ELF-1 (cell line): Measurements from ENCODE around the gene ADGRB3.
A peak's percentile ranks its signal among the peaks of the same experiment; 100 is the strongest.
"Not testable (repeated sequence)": the region's sequence is repeated elsewhere in the genome, so short reads cannot be mapped to it uniquely, and the experiment has no call there.

Experiments used
- DNase-seq: peaks from one replicate; pipeline ENCODE4 v3.0.0-alpha.2; 2016; ENCODE audit warnings: low read depth, low spot score

ADGRB3 gene

GRCh38 chr6:69121461-69122406 is 486.7 kb downstream of the ADGRB3 start:
- not testable (repeated sequence) for DNase-seq

DNA sequence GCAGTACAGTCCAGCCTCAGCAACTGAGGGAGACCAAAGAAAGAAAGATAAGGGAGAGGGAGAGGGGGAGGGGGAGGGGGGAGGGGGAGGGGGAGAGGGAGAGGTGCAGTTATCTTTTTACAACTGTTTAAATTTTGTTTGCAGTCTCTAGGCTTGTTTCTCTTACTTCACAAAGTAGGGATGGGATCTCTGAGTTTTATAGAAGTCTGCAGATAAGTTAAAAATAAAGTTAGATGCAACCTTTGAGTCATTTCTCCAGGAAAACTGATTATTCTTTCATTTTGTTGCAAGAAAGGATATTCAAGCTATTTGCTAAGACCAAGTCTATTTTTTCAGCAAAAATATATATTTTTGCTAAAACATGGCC is 487.3 kb downstream of the ADGRB3 start:
- no peak for DNase-seq

- no peak for DNase-seq
Measured at GRCh38 chr6:69128411-69128810, 493.3 kb downstream of the ADGRB3 start.

- DNase-seq, result no peak
Measured at GRCh38 chr6:69129046-69129445, 494.0 kb downstream of the ADGRB3 start.

- no peak for DNase-seq
Measured at GRCh38 chr6:69135927-69136326, 500.8 kb downstream of the ADGRB3 start.

GRCh38 chr6:69138148-69138547 is 503.1 kb downstream of the ADGRB3 start:
- DNase-seq, result no peak

DNA sequence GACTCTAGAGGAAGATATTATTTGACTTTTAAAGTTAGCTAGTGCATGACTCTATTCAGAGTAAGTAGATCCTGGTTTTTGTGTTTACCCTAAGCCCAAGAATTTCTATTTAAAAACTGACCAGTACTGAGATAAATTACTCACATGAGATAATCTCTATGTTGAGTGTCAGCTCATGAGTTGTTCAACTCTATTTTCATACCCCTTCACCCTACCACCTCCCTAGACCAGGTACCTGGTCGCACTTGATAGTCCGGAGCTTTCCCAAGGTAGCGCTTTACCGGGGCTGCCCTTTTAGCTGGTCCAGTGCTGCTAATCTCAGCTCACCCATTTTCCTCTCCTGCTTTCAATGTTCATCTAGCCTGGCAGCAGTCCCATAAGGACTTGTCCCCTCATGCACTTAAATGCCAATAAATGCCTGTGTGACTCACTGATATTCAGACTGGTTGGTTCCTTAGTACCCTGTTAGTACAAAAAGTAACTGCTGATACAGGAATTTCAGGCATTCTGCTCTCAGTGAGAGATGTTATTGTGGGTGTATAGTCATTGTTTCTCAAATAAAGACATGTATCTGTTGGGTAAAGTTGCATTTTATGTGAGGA is 503.9 kb downstream of the ADGRB3 start:
- DNase-seq, result no peak

DNA sequence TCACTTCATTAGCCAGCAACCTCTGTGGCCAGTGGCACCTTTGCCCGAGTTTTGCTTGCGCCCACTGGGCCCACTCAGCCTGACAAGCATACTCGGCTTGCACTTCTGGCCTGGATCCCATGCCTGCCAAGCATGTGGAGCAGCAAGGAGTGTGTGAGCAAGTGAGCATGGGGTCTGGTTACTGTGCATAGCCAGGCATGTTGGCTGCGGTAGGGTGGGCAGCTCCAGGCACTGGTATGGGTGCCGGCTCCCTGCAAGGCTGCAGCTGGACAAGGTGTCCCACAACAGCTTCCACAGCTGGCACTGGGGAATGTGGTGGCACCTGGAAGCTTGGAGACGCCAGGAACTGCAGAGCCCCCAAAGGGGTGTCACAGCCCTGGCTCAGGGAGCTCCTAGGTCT is 510.0 kb downstream of the ADGRB3 start:
- DNase-seq, result no peak

GRCh38 chr6:69146385-69146784 is 511.3 kb downstream of the ADGRB3 start:
- no peak for DNase-seq

GRCh38 chr6:69155467-69155866 is 520.4 kb downstream of the ADGRB3 start:
- no peak for DNase-seq

DNA sequence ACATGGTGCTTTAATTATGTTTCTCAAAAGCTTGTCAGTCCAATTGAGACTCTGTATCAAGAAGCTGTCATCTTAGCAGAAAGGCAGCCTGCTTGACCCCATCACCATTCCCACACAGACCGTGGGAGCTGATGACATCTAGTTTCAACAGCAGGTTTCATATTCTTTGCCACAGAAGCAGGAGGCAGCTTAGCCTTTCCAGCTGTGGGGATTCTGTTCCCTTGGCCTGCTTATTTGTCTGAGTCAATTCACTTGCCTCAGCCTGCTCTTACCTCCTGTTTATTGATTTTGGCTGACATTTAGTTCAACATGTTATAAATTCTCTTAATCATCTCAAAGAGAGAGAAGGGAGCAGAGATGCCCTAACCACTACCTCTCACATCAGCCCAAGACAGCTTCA is 527.7 kb downstream of the ADGRB3 start:
- DNase-seq, result no peak

DNA sequence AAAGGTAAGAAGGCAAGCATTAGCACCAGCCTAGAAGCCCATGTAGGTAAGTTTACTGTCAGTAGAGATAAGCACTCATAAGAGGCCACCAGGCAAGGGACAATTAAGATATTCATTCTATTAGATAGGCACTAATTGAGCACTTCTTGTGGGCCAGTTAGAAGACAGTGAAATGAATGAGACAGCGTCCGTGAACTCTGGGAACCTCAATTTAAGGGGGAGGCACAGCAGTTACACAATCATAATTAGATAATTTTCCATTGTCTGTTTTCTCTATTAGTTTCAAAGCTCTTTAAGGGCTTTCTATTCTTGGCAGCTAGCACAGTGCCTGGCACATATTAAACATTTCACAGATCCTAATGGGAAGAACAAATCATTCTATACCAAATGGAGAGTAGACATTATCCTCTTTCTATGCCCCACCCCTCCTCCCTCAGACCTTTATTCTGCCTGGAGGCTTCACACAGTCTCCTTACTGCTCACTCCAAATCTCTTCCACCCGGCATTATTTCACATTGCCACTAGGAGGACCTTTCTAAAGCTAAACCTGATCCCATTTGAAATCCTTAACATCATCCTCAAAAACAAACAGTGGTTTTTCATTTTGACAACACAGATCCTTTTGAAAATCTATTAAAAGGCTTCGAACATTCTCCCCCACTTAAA is 529.6 kb downstream of the ADGRB3 start:
- DNase-seq, result peak; percentile 18

- peak; percentile 35 for DNase-seq
Measured at GRCh38 chr6:69179681-69180080, 544.6 kb downstream of the ADGRB3 start.

DNA sequence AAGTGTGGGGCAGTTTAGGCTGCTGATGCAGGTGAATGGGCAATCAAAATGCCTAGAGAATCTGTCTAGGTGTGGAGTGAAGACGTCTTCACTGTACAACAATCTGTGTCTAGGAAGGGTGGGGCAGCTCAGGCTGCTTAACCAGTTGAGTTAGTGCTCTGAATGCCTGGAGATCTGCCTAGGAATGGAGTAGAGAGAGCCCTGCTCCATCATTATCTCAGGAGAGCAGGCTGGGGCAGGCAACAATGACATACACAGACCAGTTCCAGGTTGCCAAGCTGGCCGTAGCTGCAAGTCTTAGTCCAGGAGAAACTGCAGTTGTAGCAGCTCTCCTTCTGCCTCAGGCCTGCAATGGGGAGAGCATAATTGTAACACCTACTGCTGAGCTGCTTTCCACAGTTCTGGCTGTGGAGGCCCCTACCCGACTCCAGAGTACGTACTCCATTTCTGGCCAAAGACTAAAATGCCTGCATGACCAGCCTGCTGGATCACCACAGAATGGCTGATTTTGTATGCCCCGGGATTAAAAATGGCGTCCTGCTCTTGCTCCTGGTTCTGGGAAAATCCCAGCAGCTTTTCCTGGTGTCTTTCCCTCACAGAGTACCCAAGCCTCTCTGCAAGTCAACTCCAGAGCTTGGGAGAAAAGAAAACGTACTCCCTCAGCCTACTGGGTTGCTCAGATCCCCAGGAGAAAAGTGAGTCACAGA is 545.4 kb downstream of the ADGRB3 start:
- DNase-seq, result peak; percentile 8

DNA sequence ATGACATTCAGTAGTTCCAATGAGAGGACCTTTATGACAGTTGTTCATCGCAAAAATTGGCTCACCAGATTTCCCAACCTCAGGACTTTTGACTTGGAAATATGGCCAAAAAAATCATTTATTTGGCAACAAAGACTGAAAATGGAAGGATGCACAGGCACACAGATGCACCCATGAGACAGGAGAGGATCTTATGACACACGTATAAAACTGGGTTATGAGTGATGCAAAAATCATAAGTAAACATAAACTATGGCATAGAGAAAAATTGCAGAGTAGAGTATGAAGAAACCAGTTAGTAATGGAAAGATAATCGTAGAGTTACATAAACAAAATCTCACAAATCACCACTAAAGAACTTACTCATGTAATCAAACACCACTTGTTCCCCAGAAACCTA is 546.9 kb downstream of the ADGRB3 start:
- DNase-seq, result no peak

- no peak for DNase-seq
Measured at GRCh38 chr6:69185276-69185675, 550.2 kb downstream of the ADGRB3 start.

GRCh38 chr6:69202768-69203167 is 567.7 kb downstream of the ADGRB3 start:
- DNase-seq, result no peak

DNA sequence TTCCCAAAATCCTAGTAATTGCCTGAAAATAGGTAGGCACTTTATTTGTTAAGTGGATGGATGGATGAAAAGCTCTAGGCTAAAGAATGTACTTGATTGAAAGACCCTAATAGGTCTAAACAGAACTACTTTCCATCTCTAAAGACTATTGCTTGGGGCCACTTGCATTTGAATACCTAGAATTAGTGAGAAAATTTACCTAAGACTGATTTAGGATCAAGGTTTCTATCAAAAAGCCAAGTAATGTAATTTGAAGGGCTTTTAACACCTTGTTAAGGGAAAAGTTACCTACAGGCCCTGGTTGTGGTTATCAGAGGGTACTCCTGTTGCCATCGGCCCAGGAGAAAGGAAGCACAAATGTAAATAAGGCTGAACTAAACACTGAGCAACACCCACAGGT is 581.0 kb downstream of the ADGRB3 start:
- DNase-seq, result peak; percentile 27

DNA sequence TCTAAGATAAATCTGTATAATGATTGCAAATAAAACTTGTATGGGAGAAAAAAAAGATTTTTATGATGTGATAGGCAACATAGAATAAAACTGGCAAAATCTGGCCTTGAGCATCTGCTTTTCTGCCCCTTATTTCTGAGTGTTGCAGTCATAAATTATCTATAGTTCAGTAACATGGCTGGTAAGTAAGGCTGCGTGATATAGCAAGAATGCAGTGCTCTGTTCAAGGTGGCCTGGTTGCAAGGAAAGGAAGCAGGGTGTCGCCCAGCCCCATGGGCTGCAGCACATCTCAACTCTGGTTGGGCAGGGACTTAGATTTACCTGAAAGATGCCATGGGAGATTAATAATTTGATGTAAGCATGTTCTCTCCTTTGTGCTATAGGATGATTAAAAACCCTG is 582.3 kb downstream of the ADGRB3 start:
- no peak for DNase-seq

DNA sequence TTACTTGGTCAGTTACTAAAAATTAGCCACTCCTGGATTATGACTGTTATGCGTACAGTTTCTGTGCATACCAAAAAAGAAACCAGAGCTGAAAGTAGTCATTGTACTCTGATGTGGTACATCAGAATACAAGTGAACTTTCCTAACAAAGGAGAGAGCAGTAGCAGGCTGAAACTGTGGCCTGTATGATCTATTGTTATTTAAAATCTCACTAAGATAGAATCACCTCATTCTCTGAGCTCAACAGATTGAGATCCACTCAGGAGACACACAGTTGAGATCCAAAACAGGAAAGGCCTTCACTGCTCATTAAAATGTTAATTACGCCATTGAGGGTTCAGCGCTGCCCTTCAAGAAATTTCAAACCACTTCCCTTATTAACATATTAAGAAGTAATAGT is 585.3 kb downstream of the ADGRB3 start:
- DNase-seq, result no peak

DNA sequence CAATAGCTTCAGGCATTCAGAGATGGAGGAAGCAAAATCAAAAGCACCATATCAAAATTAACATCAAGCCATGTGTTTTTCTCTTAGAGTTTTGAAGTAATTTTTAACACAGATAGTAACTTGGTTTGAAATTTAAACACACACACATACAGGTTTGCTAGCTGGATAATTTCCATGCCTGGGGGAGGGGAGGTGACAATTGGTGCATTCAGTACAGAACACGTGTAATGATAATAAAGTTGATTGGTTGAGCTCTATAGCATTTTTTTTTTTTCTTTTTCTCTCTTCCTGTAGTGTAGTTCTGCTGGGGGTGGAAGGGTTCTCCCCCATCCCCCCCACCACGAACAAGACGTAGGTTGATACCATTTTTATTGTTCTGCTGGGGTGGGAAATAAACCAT is 596.9 kb downstream of the ADGRB3 start:
- no peak for DNase-seq

DNA sequence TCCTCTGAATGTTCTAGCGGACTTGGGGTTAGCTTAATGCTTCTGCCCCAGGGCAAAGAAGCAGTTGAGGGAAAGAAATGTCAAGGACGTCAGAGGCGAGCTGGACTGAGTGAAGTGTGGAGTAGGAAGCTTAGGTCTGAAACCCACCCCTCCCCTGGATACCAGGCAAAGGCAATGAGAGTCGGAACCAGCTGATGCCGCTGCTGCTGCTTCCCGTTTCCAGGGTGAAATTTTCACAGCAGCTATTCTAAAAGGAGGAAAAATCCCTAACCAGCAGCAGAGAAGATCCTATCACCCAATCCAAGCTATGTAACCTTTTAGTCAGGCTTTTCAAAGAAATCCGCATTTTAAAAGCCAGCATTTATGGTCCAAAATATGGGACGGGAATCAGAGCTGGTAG is 597.4 kb downstream of the ADGRB3 start:
- no peak for DNase-seq
